DMS79 treated with DMSO at 0.1 percent for 48 hours (cell line): Measurements from ENCODE around the gene HELZ2.
"Not testable (repeated sequence)": the region's sequence is repeated elsewhere in the genome, so short reads cannot be mapped to it uniquely, and the experiment has no call there.

Source experiments
- DNase-seq: peaks from one replicate; lab custom pipeline; 2025; lab: John Stamatoyannopoulos, UW

The HELZ2 gene, protein sequence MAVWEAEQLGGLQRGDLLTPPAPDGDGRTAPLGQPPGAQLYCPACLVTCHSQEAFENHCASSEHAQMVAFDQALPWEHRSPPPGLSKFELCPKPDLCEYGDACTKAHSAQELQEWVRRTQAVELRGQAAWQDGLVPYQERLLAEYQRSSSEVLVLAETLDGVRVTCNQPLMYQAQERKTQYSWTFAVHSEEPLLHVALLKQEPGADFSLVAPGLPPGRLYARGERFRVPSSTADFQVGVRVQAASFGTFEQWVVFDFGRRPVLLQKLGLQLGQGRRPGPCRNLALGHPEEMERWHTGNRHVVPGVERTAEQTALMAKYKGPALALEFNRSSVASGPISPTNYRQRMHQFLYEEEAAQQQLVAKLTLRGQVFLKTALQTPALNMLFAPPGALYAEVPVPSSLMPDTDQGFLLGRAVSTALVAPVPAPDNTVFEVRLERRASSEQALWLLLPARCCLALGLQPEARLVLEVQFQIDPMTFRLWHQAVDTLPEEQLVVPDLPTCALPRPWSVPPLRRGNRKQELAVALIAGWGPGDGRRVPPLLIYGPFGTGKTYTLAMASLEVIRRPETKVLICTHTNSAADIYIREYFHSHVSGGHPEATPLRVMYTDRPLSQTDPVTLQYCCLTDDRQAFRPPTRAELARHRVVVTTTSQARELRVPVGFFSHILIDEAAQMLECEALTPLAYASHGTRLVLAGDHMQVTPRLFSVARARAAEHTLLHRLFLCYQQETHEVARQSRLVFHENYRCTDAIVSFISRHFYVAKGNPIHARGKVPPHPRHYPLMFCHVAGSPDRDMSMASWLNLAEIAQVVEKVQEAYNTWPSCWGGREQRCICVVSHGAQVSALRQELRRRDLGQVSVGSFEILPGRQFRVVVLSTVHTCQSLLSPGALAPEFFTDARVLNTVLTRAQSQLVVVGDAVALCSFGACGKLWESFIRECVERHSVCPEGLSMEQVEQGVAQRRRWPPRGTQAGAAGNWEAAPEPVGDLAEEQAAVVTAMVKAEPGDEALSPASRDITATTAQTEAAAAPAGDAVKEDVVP (N-terminal part only)

DNA sequence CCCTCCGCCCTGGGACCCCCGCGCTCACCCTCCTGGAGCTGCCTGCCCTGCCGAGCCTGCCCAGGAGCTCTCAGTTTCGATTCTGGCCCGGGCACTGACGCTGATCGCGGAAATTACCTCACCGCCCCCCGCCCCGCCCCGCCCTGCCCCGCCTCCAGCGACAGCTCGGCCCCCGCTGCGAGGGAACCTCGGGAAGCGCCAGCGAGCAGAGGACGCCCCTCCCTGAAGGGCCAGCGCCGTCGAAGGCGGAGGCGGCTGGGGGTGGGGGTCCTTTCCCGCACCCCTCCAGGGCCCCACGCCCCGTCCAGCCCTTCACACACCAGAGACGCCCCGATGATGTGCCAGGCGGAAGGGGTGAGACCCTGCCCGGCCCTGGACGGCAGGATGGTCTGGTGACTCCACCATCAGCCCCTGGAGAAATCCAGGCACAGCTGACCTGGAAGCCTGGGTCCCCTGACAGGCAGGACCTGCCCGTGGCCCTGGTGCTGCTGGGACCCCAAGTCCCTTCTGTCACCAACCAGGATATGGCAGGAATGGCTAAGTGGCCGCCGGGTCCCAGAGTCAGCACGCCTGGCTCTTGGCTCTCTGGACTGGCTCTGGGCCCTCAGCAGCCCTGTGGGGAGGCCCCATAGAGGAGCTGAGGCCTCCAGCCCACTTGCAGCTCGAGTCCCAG lies at the start of gene HELZ2:
Gene HELZ2 (minus strand): TSS at position 84 of the 673 bp plus-strand sequence. CDS start 1,854 bp downstream, outside the sequence.
- DNase-seq = peak; percentile 70

DNA sequence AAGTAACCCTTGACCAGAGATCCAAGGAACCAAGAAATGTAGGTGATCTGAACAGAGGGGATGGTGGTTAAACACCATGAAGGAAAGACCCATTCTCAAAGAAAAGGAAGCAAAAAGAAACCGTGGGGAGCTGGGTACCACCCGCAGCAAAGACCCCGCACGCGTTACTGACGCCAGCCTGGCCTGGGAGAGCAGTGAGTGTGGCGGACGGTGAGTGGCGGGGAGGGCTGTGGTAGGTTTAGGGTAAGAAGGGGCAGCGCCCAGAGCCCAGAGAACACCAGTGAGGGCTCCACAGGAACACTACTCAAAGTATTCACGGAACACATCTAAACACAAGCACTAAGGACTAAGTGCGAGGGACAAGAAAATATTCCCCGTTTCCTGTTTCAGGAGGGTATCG lies 48.7 kb upstream of the HELZ2 start:
- DNase-seq = no peak

DNA sequence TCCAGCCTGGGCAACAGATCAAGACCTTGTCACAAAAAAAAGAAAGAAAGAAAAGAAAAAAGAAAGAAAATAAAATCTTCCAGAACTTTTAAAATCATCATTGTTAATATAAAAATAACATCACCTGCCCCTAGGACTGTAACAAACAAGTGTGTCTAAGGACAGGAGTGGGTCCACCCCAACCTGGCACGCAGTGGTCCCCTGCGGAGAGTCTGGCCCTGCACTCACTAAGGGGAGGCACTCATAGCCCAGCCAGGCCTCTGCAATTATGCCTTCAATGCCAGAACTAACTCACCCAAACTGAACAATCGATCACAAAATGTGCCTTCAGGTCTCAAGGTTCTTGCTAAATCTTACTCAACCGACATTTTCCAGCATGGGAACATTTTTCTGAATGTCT lies 48.1 kb upstream of the HELZ2 start:
- DNase-seq = no peak

DNA sequence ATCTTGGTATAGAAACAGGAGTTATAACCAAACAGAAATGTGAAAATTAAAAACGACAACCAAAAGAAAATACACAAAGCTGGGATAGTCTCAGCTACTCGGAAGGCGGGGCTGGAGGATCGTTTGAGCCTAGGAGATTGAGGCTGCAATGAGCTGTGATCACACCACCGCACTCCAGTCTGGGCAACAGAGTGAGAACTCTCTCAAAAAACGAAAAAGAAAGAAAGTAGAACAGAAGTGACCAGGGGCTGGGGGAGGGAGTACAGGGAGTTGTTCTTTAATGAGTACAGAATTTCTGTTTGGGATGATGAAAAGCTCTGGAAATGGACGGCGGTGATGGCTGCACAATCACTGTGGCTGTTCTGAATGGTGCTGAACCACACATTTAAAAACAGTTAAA lies 47.0 kb upstream of the HELZ2 start:
- DNase-seq = no peak

DNA sequence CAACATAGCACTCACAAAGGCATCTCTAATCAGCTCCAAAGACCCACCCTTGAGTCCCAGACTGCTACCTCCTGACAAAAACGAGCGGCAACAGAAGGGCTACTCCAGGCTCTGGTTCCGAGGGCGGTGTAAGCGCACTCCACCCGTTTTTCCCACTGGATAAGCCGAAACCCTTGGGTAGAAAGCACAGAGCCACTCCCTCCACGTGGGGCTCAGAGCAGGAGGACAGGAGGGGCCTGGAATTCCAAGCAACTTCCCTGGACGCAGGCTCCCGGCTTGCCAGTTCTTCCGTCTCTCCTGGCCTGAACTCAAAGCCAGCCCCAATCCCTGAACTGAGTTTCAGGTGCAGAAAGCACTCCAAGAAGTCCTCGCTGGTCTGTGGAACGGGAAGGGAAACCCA lies 45.5 kb upstream of the HELZ2 start:
- no peak for DNase-seq

DNA sequence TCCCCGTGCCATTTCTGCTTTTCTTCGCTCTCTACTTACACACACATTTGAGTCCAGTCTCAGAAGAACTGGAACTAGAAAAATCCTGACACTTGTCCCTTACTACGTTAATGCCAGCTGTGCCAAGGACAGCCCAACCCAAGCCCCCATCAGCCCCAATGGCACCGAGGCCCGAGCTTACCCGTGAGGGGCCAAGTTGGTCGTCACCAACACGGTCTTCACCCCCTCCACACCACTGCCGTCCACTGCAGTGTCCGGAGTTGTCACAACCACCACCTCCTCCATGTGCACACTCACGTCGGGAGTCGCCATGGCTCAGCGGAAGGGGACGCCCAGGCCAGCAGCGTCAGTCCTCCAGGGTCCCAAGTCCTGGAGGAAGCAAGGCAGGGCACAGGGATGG lies 45.0 kb upstream of the HELZ2 start:
- DNase-seq = no peak

DNA sequence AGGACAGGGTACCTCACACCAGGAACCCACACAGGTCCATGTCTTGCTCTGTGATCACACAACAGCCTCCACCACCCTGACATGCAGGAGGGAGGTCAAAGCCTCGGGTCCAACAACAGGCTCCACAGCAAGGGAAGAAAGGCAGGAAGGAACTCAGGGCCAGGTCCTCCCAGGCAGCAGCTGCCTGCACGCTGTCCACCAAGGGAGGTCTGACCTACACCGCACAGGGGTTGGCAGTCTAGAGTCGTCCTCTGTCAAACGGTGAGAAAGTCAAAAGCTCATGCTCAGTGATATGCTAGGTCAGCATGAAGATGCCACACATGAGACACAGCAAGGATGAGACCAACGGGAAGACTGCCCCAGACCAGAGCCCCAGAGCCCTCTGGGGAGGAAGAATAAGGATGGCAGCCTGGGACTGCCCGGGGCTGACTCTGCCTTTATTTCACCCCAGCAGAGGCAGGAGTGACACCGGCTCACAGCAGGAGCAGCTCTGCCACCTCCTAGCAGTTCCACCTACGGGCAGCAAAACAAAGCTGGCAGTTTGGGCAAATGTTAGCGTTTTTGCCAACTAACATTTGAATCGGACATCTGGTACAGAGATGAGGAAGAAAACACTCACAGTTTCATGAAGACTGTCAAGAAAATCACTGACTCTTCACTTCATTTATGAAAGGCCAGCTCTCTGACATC lies 44.4 kb upstream of the HELZ2 start:
- no peak for DNase-seq

DNA sequence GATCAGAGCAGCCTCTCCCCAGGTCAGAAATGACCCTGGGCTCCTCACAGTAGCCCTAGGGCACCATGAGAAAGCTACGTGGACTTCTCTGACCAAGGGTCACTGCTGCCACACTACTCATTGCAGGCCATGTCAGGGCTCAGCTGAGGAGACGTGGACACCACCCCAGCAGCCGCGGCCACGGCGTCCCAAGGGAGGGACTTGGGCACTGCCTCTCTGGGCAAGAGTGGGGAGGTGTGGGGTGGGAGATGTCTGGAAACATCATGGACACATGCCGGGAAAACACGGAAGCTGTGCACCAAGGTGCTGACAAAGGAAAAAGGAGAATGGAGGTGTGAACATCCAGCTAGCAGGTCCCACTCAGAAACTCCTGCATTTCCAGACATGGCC lies 43.8 kb upstream of the HELZ2 start:
- DNase-seq = no peak

DNA sequence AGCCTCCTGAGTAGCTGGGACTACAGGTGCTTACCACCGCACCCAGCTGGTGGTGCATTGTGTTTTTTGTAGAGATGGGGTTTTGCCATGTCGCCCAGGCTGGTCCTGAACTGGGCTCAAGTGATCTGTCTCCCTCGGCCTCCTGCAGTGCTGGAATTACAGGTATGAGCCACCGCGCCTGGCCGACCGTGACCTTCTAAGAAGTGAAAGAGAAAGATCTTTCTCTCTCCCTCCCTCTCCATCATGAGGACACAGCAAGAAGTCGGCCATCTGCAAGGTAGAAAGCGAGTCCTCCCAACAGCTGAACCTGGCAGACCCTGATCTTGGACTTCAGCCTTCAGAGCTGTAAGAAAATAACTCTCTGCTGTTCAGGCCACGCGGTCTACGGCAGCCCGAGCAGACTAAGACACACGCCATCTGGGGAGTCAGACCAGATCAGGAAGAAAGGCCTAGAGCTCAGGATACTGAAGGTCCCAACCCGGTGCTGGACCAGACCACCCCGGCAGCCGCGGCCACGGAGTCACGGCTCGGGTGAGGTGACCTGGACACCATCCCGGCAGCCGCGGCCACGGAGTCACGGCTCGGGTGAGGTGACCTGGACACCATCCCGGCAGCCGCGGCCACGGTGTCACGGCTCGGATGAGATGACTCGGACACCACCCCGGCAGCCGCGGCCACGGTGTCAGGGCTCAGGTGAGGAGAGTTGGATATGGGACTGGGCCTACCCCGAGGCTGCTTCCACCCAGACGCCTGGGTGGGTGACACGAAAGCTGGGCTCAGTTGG lies 43.2 kb upstream of the HELZ2 start:
- no peak for DNase-seq

DNA sequence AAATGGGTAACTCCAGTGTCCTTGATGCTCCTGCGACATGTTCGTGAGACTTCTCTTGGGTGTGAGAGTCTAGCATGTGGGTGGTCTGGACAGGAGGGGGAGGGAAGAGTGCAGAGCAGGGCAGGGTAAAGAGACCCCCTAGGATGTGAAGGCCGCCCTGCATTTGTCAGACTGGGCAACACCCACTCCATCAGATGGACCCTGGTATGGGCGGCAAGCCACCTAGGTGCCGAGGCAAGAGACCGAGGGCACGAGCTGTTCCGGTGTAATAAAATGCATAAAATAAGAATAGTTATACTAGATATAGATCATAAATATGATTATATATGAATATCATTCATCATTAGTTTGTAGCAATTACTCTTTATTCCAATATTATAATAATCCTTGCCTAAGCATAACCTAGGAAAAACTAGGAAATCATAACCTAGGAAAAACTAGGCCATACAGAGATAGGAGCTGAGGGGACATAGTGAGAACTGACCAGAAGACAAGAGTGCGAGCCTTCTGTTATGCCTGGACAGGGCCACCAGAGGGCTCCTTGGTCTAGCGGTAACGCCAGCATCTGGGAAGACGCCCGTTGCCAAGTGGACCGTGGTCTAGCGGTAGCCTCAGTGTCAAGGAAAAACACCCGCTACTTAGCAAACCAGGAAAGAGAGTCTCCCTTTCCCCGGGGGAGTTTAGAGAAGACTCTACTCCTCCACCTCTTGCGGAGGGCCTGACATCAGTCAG lies 40.0 kb upstream of the HELZ2 start:
- DNase-seq = not testable (repeated sequence)

DNA sequence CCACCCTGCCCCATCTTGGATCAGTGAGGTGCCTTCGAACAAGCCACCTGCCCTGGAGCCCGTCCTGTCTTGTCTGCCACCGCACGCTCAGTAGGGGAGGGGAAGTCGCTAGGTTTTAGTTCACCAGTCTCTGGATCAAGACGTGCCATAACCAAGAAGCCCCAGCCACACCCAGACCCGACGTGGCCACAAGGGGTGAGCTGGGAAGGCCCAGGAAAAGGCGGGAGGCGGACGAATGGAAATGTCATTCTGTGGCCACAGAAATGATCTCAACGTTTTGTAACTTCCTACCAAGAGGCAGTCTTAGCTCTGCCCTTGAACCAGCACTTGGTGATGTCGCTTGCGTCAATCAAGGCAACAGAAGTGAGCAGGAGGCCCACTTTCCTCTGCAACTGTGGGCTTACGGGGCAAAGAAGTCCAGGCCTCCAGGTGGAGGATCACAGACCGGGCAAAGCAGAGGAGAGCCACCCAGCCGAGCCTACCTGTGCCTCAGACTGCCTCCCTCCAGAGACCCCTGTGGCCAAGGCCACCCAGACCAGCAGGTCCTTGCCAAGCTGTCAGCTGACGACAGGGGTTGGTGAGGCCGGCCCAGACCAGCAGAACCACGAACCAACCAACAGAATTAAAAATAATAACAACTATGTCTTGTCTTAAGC lies 38.4 kb upstream of the HELZ2 start:
- no peak for DNase-seq

DNA sequence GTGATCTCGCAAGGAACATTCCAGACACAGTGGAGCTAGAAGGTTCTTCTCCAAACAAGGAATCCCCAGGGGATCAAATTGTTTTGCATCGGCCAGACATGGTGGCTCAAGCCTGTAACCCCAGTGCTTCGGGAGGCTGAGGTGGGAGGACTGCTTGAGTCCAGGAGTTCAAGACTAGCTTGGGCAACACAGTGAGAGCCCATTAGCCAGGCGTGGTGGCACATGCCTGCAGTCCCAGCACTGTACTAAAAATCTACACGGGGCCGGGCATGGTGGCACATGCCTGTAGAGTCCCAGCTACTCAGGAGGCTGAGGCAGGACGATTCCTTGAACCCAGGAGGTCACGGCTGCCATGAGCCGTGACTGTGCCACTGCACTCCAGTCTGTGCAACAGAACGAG lies 37.6 kb upstream of the HELZ2 start:
- DNase-seq = no peak

DNA sequence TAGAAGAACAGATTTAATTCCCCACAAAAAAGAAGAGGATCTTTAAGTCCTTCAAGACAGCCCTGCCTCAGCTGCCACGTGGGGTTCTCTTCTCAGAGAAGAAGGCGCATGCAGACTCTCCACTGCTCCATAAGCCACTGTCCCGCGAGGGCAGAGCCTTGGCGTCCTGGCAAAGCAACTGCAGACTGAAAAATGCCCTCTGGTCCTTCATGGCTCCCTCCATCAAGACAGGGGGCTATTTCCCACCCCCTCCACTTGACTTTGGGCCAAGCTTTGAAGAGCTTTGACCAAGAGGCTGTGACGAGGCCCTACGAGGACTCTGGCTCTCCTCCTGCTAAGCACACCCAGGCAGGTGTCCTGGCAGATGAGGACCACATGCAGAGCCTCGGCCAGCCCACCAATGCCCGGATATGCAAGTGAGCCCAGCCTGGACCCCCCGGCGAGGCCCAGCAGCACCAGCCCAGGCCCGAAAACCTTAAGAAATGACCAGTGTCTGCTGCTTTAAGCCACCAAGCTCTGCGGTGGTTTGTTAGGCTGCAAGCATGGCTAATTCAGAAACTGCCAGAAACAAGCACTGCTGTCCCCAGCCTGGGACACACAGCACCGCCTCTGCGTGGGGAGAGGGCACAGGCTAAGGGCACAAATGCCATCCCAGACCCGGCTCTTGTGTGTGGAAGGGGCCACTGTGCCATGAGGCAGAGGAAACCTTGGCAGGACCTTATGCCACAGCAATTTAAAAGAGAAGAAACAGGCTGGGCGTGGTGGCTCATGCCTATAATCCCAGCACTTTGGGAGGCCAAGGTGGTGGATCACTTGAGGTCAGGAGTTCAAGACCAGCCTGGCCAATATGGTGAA lies 36.8 kb upstream of the HELZ2 start:
- peak; percentile 33 for DNase-seq

DNA sequence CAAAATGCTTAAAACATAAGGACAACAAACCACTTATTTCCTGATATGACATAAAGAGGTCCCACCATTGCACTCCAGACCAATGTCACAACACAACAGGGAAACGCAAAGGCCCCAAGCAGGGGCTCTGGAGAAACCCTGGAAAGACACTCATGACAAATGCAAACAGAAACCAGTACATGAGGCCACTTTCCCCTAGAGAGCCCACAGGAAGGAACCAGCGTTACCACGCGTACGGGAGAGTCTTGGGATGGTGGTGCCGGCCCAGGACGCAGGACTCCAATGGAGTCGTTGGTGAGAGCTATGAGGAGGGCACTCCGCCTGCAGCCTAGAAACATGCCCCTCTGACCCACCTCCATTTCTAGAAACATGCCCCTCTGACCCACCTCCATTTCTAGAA lies 32.6 kb upstream of the HELZ2 start:
- no peak for DNase-seq

DNA sequence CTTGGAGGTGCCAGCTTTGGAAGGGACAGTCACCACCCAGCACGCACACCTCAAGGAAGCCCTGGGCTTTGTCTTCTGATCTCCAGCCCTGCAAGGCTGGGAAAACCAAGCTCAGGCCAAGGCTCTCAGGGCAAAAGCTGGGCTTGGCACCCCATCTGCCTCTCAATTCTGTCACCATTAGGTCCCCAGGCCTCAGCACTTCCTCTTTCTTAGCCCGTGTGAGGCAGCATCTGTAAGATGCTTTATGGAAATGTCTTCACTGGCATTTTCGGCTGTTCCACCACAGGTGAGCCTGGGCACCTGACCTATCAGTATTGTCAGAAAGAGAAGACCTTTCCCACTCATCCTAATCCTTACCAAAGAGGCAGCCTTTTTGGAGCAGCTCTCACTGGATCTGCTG lies 28.3 kb upstream of the HELZ2 start:
- DNase-seq = no peak

DNA sequence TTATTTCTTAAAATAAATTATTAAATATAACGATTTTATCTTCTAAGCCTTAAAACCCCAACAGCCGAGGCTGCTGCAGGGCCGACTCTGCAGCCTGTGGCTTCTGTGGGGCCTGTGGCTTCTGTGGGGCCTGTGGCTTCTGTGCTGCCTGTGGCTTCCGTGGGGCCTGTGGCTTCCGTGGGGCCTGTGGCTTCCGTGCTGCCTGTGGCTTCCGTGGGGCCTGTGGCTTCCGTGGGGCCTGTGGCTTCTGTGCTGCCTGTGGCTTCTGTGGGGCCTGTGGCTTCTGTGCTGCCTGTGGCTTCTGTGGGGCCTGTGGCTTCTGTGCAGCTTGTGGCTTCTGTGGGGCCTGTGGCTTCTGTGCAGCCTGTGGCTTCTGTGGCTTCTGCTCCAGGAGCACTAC lies 27.6 kb upstream of the HELZ2 start:
- DNase-seq = not testable (repeated sequence)

DNA sequence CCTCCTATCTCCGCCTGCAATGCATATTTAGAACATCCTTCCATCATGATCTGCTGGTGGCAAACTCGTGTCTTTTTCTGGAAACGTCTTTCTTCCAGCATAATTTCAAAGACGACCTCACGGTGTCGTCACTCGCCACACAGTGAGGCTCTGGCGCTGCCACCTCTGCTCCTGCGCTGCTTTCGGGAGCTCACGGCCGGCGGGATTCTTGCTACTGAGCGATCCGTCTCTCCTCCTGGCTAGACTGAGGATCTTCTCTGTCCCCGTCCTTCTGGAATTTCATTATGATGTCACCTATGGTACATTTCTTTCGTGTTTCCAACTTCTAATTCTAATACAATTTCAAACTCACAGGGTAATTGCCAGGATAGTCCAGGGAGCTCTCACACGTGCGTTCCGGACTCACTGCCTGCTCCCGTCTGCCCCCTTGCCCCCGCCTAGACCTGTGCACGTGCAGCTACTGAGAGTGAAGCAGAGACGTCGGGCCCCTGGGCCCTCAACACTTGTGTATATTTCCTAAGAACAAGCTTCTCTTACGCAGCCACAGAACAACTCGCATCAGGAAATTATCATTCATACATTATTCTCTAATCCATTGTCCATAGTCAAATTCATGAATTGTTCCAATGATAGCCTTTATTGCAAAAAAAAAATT lies 25.5 kb upstream of the HELZ2 start:
- DNase-seq = no peak
